ENCODE data around the gene PPA1.

- no peak for TF ChIP-seq CTCF (IDR thresholded peaks at IDR 0.05)
- TF ChIP-seq EZH2 (IDR thresholded peaks at IDR 0.05; ENCODE audit: borderline replicate concordance, insufficient read depth, low read depth, low read length, poor library complexity, severe bottlenecking): no peak
These were observed 20.9 kb upstream of the PPA1 start for GRCh38 chr10:70253878-70254765.

Data from B cell (primary cell).